Measurements from ENCODE around the gene TEX29.

Gene TEX29

DNA sequence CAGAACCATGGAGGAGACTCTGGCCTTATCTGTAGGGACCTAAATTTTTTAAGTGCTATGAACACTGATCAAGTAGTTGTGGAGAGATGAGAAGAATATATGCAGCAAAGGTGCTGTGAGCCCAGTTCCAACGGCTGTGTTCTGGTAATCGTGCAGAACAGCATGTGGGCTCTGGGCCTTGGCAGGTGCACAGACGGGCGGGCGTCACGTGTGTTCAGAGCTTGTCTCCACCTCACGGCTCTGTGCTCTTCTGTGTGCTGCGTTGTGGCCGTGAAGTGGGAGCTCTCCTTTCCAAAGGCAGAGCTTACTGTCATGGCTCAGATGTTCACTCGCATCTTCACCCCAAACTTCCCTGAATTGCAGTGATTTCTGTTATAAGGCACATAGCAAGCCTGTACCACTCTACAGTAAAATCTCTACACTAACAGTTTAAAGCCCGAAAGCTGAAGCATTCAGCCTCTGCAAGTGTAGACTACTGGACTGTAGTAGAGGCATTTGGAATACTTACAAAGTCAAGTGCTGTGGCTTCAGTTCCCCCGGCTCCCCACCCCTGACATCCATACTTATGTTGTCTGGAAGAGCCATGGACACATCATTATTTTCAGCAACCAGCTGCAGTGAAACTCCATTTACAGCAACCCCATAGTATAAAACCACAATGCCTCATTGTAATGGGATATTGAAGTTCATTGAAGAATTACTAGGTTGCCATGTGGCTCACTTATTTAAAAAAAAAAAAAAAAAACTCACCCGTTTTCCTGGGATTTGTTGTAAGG lies 27.5 kb upstream of the TEX29 start:
- H3K27ac ChIP-seq: no peak overlapping the region
- TF ChIP-seq, protein P1, sequence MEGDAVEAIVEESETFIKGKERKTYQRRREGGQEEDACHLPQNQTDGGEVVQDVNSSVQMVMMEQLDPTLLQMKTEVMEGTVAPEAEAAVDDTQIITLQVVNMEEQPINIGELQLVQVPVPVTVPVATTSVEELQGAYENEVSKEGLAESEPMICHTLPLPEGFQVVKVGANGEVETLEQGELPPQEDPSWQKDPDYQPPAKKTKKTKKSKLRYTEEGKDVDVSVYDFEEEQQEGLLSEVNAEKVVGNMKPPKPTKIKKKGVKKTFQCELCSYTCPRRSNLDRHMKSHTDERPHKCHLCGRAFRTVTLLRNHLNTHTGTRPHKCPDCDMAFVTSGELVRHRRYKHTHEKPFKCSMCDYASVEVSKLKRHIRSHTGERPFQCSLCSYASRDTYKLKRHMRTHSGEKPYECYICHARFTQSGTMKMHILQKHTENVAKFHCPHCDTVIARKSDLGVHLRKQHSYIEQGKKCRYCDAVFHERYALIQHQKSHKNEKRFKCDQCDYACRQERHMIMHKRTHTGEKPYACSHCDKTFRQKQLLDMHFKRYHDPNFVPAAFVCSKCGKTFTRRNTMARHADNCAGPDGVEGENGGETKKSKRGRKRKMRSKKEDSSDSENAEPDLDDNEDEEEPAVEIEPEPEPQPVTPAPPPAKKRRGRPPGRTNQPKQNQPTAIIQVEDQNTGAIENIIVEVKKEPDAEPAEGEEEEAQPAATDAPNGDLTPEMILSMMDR (conservative IDR thresholded peaks at IDR 0.05): no peak

- no peak overlapping the region for H3K27ac ChIP-seq
- TF ChIP-seq, protein P1 (conservative IDR thresholded peaks at IDR 0.05): no peak
Measured at GRCh38 chr13:111295886-111296285, 24.6 kb upstream of the TEX29 start.

DNA sequence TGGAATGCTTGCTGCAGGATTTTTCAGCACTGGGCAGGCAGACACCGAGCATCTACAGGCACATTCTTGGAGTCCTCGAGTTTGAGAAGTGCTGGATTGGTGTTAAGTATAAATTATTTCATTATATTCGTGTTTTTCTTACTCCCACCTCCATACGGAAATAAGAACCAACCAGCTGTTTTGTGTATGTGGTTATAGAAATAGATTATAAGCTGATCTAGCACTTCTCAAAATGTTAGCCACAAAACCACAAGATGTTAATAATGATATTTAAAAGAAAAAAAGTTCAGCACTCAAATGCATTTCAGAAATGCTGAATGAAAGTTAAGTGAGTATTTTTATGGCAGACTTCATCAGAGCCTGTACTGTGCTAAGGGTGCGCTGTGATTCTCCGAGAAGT lies 24.0 kb upstream of the TEX29 start:
- TF ChIP-seq, protein P1 (conservative IDR thresholded peaks at IDR 0.05): no peak
- H3K27ac ChIP-seq: no peak overlapping the region

DNA sequence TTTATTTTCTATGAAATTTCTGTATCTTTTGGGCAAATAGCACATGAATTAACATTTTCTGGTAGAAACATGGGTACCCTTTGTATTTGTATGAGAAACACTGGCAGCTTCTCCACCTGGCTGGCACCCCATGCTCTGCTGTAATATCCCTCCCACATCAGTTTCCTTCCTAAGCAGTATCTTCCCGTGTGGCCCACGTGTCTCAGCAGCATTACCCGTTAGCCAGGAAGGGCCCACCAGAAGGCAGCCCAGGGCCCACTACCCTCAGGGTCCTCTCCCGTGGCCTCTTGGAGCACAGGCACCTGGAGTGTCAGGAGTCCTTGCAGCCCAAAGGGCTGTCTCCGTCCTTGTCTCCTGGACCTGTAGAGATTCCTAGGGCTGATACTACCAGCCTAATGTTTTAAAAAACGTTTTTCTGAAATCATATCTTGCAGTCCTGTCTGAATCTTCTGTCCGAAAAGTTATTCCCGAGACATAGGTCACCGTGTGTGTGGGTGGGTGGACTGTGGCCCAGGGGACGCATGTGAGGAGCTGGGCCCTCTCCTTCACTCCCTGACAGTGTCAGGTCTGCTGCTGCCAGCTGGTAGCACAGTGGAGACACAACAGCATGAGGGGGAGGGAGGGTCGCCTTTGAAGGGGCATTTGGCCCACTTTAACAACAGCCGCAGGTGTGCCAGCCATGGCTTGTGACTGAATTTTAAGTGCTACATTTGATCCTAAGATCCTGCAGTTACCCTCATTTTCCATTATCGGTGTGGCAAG lies 22.0 kb upstream of the TEX29 start:
- TF ChIP-seq, protein P1 (conservative IDR thresholded peaks at IDR 0.05): no peak
- H3K27ac ChIP-seq: no peak overlapping the region

GRCh38 chr13:111302045-111302726 lies 18.3 kb upstream of the TEX29 start:
- H3K27ac ChIP-seq: no peak overlapping the region
- TF ChIP-seq, protein P1 (conservative IDR thresholded peaks at IDR 0.05): no peak

- TF ChIP-seq, protein P1 (conservative IDR thresholded peaks at IDR 0.05): no peak
- no peak overlapping the region for H3K27ac ChIP-seq
Measured at GRCh38 chr13:111303559-111303958, 16.9 kb upstream of the TEX29 start.

DNA sequence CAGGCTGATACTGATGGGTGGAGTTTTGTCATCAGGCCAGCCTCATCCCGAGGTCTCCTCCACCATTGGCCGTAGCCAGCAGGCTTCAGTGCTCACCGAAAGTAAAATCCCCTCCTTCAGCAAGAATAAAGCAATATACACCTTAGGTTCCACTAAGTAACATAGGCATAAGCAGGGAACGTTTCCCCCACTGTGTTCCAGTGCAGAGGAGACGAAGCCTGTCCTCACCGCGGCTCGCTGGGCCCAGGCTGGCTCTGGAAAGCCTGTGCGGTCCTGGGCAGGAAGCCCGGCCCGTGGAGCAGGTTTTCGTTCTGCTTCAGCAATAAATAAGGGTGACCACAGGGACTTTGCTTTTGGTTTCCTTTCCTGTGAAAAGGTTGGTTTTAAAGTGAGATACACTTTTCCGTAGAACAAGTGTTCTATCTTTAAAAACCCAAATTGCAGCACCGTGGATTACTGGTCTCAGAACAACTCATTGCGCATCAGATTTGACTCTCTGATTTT lies 16.3 kb upstream of the TEX29 start:
- no peak overlapping the region for H3K27ac ChIP-seq
- TF ChIP-seq, protein P1 (conservative IDR thresholded peaks at IDR 0.05): no peak

Measured in VCaP (cell line).